Measurements from ENCODE around the gene CSH1. TPM values are rescaled to one million over a fixed set of nuclear protein-coding genes. Genes with fewer than 3 reads are reported as not detected.

Gene CSH1
- polyA plus RNA-seq, 6 donors from 2014 or later: not detected

- H3K27me3 Mint-ChIP-seq: no peaks in the 10 kb centered on the region
Observed at GRCh38 chr17:63855185-63855584, 41.2 kb downstream of the CSH1 start.

GRCh38 chr17:63854709-63855108 is 41.7 kb downstream of the CSH1 start:
- no peak overlapping the region for H3K4me3 Mint-ChIP-seq
- no peak for ATAC-seq (ENCODE audit: low read depth in 2 of 2)
- no peak for DNase-seq
- peaks cover 1 to 2% (median 1%) of the 10 kb centered on the region in 3 donors for H3K4me1 Mint-ChIP-seq
- no peak overlapping the region for H3K27ac Mint-ChIP-seq
- no peaks in the 10 kb centered on the region for H3K27me3 Mint-ChIP-seq
- H3K36me3 Mint-ChIP-seq: no peaks in the 10 kb centered on the region
- no peaks in the 10 kb centered on the region for H3K9me3 Mint-ChIP-seq

More at GRCh38 chr17:63855185-63855584, 41.2 kb downstream of the CSH1 start:
- Mint-ChIP-seq H3K27ac (no peak overlapping the region), H3K9me3 (no peaks in the 10 kb centered on the region), H3K4me1 (peaks cover 0 to 2% (median 0%) of the 10 kb centered on the region in 3 donors), H3K4me3 (no peak overlapping the region), H3K36me3 (no peaks in the 10 kb centered on the region)
- ATAC-seq (ENCODE audit: low read depth in 2 of 2) (no peak), DNase-seq (no peak)

- DNase-seq (no peak), ATAC-seq (ENCODE audit: low read depth in 2 of 2) (no peak)
- Mint-ChIP-seq H3K4me3 (no peak overlapping the region), H3K9me3 (peaks cover 0 to 7% (median 0%) of the 10 kb centered on the region in 7 donors), H3K36me3 (no peaks in the 10 kb centered on the region), H3K27me3 (no peaks in the 10 kb centered on the region), H3K4me1 (peaks cover 11 to 14% (median 11%) of the 10 kb centered on the region in 3 donors), H3K27ac (no peak overlapping the region)
Observed at GRCh38 chr17:63853260-63853659, 43.1 kb downstream of the CSH1 start.

- Mint-ChIP-seq H3K4me1 (peaks cover 11 to 20% (median 20%) of the 10 kb centered on the region in 3 donors), H3K36me3 (no peaks in the 10 kb centered on the region), H3K9me3 (peaks cover 0 to 12% (median 3%) of the 10 kb centered on the region in 7 donors), H3K4me3 (no peak overlapping the region), H3K27me3 (no peaks in the 10 kb centered on the region), H3K27ac (no peak overlapping the region)
- DNase-seq: no peak
- ATAC-seq (ENCODE audit: low read depth in 2 of 2): no peak
Observed at GRCh38 chr17:63850401-63850800, 46.0 kb downstream of the CSH1 start.

- ATAC-seq (ENCODE audit: low read depth in 2 of 2) (peak; percentile 93 to 94), DNase-seq (peak; percentile 93)
- Mint-ChIP-seq H3K36me3 (no peaks in the 10 kb centered on the region), H3K4me3 (peak overlapping the region; percentile 74 to 93 (median 88)), H3K4me1 (peaks cover 14 to 25% (median 25%) of the 10 kb centered on the region in 3 donors), H3K9me3 (peaks cover 0 to 12% (median 3%) of the 10 kb centered on the region in 7 donors), H3K27ac (peak overlapping the region; percentile 84 to 99 (median 96)), H3K27me3 (no peaks in the 10 kb centered on the region)
Observed at GRCh38 chr17:63848834-63849689, 47.3 kb downstream of the CSH1 start.

GRCh38 chr17:63847525-63848249 is 48.7 kb downstream of the CSH1 start:
- Mint-ChIP-seq H3K9me3 (peaks cover 0 to 12% (median 3%) of the 10 kb centered on the region in 7 donors), H3K27me3 (no peaks in the 10 kb centered on the region), H3K4me3 (peak overlapping the region in 7 of 8 donors; percentile 3 to 93 (median 88)), H3K27ac (peak overlapping the region in 5 of 6 donors; percentile 56 to 96 (median 86)), H3K36me3 (no peaks in the 10 kb centered on the region), H3K4me1 (peaks cover 22 to 35% (median 31%) of the 10 kb centered on the region in 3 donors)
- DNase-seq (no peak), ATAC-seq (ENCODE audit: low read depth in 2 of 2) (no peak)

- Mint-ChIP-seq H3K9me3 (peaks cover 0 to 12% (median 3%) of the 10 kb centered on the region in 7 donors), H3K36me3 (no peaks in the 10 kb centered on the region), H3K4me3 (peak overlapping the region in 3 of 8 donors; percentile 49 to 75 (median 74)), H3K27ac (peak overlapping the region in 2 of 6 donors; percentile 17 to 76), H3K4me1 (peaks cover 39 to 48% (median 46%) of the 10 kb centered on the region in 3 donors), H3K27me3 (no peaks in the 10 kb centered on the region)
- no peak for DNase-seq
- no peak for ATAC-seq (ENCODE audit: low read depth in 2 of 2)
Observed at GRCh38 chr17:63845509-63845908, 50.9 kb downstream of the CSH1 start.

Other genes starting within 250 kb of the CSH1 start
- gene LIMD2, start 196.4 kb downstream of the CSH1 start, polyA plus RNA-seq (ENCODE audit: low read depth in 6 of 6): 100 to 1,000 TPM; 557 to 994 (median 667) TPM
- 10 to 100 TPM; 21.1 to 33.2 (median 26.3) TPM for gene STRADA, start 154.8 kb downstream of the CSH1 start, polyA plus RNA-seq (ENCODE audit: low read depth in 6 of 6)
- gene CCDC47, start 123.0 kb downstream of the CSH1 start, polyA plus RNA-seq (ENCODE audit: low read depth in 6 of 6): 10 to 100 TPM; 27.1 to 46.1 (median 36.3) TPM
- 10 to 100 TPM in 4 of 6 donors, 1 to 10 TPM in 2; 6.3 to 24.1 (median 13.5) TPM for gene DDX42, start 122.4 kb downstream of the CSH1 start, polyA plus RNA-seq (ENCODE audit: low read depth in 6 of 6)
- gene PSMC5, start 69.1 kb downstream of the CSH1 start, polyA plus RNA-seq (ENCODE audit: low read depth in 6 of 6): 100 to 1,000 TPM; 107 to 220 (median 118) TPM
- gene FTSJ3, start 68.9 kb downstream of the CSH1 start, polyA plus RNA-seq (ENCODE audit: low read depth in 6 of 6): 10 to 100 TPM in 5 of 6 donors, 1 to 10 TPM in 1; 3.8 to 35.5 (median 22.2) TPM
- gene SMARCD2, start 53.9 kb downstream of the CSH1 start, polyA plus RNA-seq (ENCODE audit: low read depth in 6 of 6): 100 to 1,000 TPM in 2 of 6 donors, 10 to 100 TPM in 4; 62.0 to 142 (median 95.1) TPM
- gene CSH2, start 22.9 kb downstream of the CSH1 start, polyA plus RNA-seq (ENCODE audit: low read depth in 6 of 6): not detected
- gene GH2, start 14.6 kb downstream of the CSH1 start, polyA plus RNA-seq (ENCODE audit: low read depth in 6 of 6): not detected
- not detected for gene CSHL1, start 14.7 kb upstream of the CSH1 start, polyA plus RNA-seq (ENCODE audit: low read depth in 6 of 6)
- 1 to 10 TPM in 1 of 6 donors, not detected in 5; 1.8 TPM for gene GH1, start 22.3 kb upstream of the CSH1 start, polyA plus RNA-seq (ENCODE audit: low read depth in 6 of 6)
- gene CD79B, start 35.8 kb upstream of the CSH1 start, polyA plus RNA-seq (ENCODE audit: low read depth in 6 of 6): 1,000 to 10,000 TPM; 2,263 to 2,851 (median 2,433) TPM
- gene SCN4A, start 76.3 kb upstream of the CSH1 start, polyA plus RNA-seq (ENCODE audit: low read depth in 6 of 6): 1 to 10 TPM in 3 of 6 donors, under 1 TPM in 2, not detected in 1; 0.89 to 1.4 (median 1.1) TPM
- 1 to 10 TPM; 3.5 to 6.8 (median 5.8) TPM for gene PRR29, start 101.8 kb upstream of the CSH1 start, polyA plus RNA-seq (ENCODE audit: low read depth in 6 of 6)
- 100 to 1,000 TPM; 214 to 346 (median 290) TPM for gene ICAM2, start 124.1 kb upstream of the CSH1 start, polyA plus RNA-seq (ENCODE audit: low read depth in 6 of 6)
- gene ERN1, start 233.6 kb upstream of the CSH1 start, polyA plus RNA-seq (ENCODE audit: low read depth in 6 of 6): 1 to 10 TPM; 2.2 to 5.1 (median 4.2) TPM

Data from naive B cell (primary cell).